Gastroesophageal sphincter (tissue), 3 donors: ENCODE measurements around the gene OXER1.

Experiments
- CTCF ChIP-seq, 4 experiments: fragments of 200-600 bp in 2 of 4; fragments of 450-650 bp in 2 of 4; sonication (generic) in 1 of 4; IDR thresholded peaks; one replicate each; pipeline ENCODE4 v1.5.1; 2017 to 2019; ENCODE audit warnings: antibody characterized with exemption in 4 of 4, mild to moderate bottlenecking in 2 of 4, moderate library complexity in 2 of 4
- EP300 ChIP-seq: sonication (generic); formaldehyde crosslinking; IDR thresholded peaks from one replicate; pipeline ENCODE4 v1.6.1; 2017; ENCODE audit warnings: antibody characterized with exemption, mild to moderate bottlenecking
- POLR2AphosphoS5 ChIP-seq: sonication (generic); formaldehyde crosslinking; IDR thresholded peaks from one replicate; pipeline ENCODE4 v1.6.1; 2017; ENCODE audit warnings: antibody characterized with exemption

DNA sequence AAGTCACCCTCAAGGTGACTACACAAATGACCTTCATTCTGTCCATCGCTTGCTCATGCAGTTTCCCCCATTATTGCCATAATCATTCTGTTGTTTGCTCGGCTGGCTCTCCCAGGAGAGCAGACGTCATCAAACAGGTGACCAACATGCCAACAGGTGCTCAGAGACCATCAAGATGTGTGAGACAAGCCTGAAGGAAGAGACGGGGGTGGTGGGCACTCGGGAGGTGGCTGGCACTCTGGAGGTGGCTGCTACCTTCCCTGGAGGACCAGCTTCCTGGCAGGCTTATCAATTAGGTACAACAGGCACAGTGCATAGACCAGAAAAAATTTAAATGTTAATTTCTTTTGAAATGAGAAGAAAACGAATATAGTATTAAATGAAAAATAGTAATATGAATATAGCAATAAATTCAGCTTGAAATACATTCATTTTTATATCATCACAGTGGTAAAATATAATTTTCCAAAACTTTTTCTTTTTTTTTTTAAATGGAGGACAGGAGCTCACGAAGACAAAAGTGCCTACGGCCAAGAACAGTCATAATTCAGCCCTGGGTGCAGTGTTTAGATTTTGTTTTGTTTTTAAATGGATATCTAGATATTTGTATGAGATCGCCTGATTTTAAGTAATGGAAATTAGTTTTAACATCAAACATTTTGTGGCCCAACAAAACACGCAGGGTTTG is 45.3 kb upstream of the OXER1 start:
- TF ChIP-seq CTCF (IDR thresholded peaks at IDR 0.05) (no peak), POLR2AphosphoS5 (no peak), EP300 (no peak)
